Activated naive CD4-positive, alpha-beta T cell treated with anti-CD3 and anti-CD28 coated beads, Interleukin-2, amount 50 U/mL, for 72 hours (primary cell): ENCODE data around the gene TSPAN9. TPM values are rescaled to one million over a fixed set of nuclear protein-coding genes. Genes with fewer than 3 reads are reported as not detected.
A peak's percentile ranks its signal among the peaks of the same experiment; 100 is the strongest.

ENCODE experiments used
- ATAC-seq, 2 donors: fragments of 150-1000 bp; cut with Tn5 transposase; 2 replicates each; pipeline ENCODE4 v1.10.0; 2021; ENCODE audit warnings: mild to moderate bottlenecking in 2 of 2, moderate library complexity in 2 of 2
- DNase-seq, 2 donors: peaks; one replicate each; pipeline ENCODE4 v3.0.0; 2021 to 2022; ENCODE audit warnings: low spot score in 2 of 2
- H3K27ac Mint-ChIP-seq, 2 donors: one replicate each; pipeline ENCODE4 v1.8.0; 2022; ENCODE audit warnings: mild to moderate bottlenecking in 2 of 2, mixed read lengths in 2 of 2
- H3K36me3 Mint-ChIP-seq, 2 donors: one replicate each; pipeline ENCODE4 v1.8.0; 2022; ENCODE audit warnings: mixed read lengths in 2 of 2
- H3K9me3 Mint-ChIP-seq, 2 donors: one replicate each; pipeline ENCODE4 v1.8.0; 2022; ENCODE audit warnings: mixed read lengths in 2 of 2
- total RNA-seq, 2 donors: library from RNA; stranded (reverse); gene quantifications; one replicate each; pipeline ENCODE4 v1.2.3, GENCODE V29; 2022

The TSPAN9 gene
- total RNA-seq, 2 donors from 2014 or later = 0.50 to 0.97 TPM

- DNase-seq = no peak
- Mint-ChIP-seq H3K36me3 (no peaks in the 10 kb centered on the region), H3K27ac (no peak overlapping the region), H3K9me3 (no peaks in the 10 kb centered on the region)
- ATAC-seq = no peak
These were observed 74.0 kb downstream of the TSPAN9 start for GRCh38 chr12:3150931-3151835.

- DNase-seq (no peak), ATAC-seq (no peak)
- Mint-ChIP-seq H3K36me3 (no peaks in the 10 kb centered on the region), H3K9me3 (no peaks in the 10 kb centered on the region), H3K27ac (no peak overlapping the region)
These were observed 74.9 kb downstream of the TSPAN9 start for GRCh38 chr12:3152011-3152511.

- Mint-ChIP-seq H3K9me3 (no peaks in the 10 kb centered on the region), H3K36me3 (no peaks in the 10 kb centered on the region), H3K27ac (no peak overlapping the region)
- DNase-seq (no peak), ATAC-seq (peak; percentile 29 to 76)
These were observed 75.7 kb downstream of the TSPAN9 start for GRCh38 chr12:3152892-3153291.

GRCh38 chr12:3154006-3154405, 76.8 kb downstream of the TSPAN9 start:
- no peaks in the 10 kb centered on the region for H3K36me3 Mint-ChIP-seq
- H3K9me3 Mint-ChIP-seq = no peaks in the 10 kb centered on the region

GRCh38 chr12:3155702-3156370, 78.7 kb downstream of the TSPAN9 start:
- no peaks in the 10 kb centered on the region for H3K9me3 Mint-ChIP-seq
- ATAC-seq = no peak
- no peak for DNase-seq

More at GRCh38 chr12:3154006-3154405, 76.8 kb downstream of the TSPAN9 start:
- H3K27ac Mint-ChIP-seq = no peak overlapping the region
- no peak for ATAC-seq
- no peak for DNase-seq

GRCh38 chr12:3157581-3158323, 80.6 kb downstream of the TSPAN9 start:
- ATAC-seq (no peak), DNase-seq (no peak)
- H3K9me3 Mint-ChIP-seq = peaks cover 0 to 6% of the 10 kb centered on the region in 2 donors
- H3K36me3 Mint-ChIP-seq = no peaks in the 10 kb centered on the region
- no peak overlapping the region for H3K27ac Mint-ChIP-seq

More at GRCh38 chr12:3155702-3156370, 78.7 kb downstream of the TSPAN9 start:
- H3K27ac Mint-ChIP-seq = no peak overlapping the region
- H3K36me3 Mint-ChIP-seq = no peaks in the 10 kb centered on the region

GRCh38 chr12:3158851-3159465, 81.8 kb downstream of the TSPAN9 start:
- H3K27ac Mint-ChIP-seq = no peak overlapping the region
- no peak for ATAC-seq
- H3K9me3 Mint-ChIP-seq = peaks cover 0 to 6% of the 10 kb centered on the region in 2 donors
- no peak for DNase-seq
- H3K36me3 Mint-ChIP-seq = no peaks in the 10 kb centered on the region

GRCh38 chr12:3160081-3160480, 82.9 kb downstream of the TSPAN9 start:
- DNase-seq (no peak), ATAC-seq (no peak)
- Mint-ChIP-seq H3K27ac (no peak overlapping the region), H3K9me3 (peaks cover 0 to 6% of the 10 kb centered on the region in 2 donors), H3K36me3 (no peaks in the 10 kb centered on the region)

- DNase-seq (no peak), ATAC-seq (no peak)
- H3K36me3 Mint-ChIP-seq = no peaks in the 10 kb centered on the region
- H3K9me3 Mint-ChIP-seq = peaks cover 0 to 6% of the 10 kb centered on the region in 2 donors
- H3K27ac Mint-ChIP-seq = no peak overlapping the region
These were observed 84.7 kb downstream of the TSPAN9 start for GRCh38 chr12:3161861-3162260.

- Mint-ChIP-seq H3K27ac (no peak overlapping the region), H3K36me3 (no peaks in the 10 kb centered on the region), H3K9me3 (peaks cover 0 to 6% of the 10 kb centered on the region in 2 donors)
- ATAC-seq (no peak), DNase-seq (no peak)
These were observed 87.4 kb downstream of the TSPAN9 start for GRCh38 chr12:3164454-3165077.

- Mint-ChIP-seq H3K9me3 (peaks cover 0 to 6% of the 10 kb centered on the region in 2 donors), H3K36me3 (no peaks in the 10 kb centered on the region)
- no peak for ATAC-seq
These were observed 88.2 kb downstream of the TSPAN9 start for GRCh38 chr12:3165078-3165980.

GRCh38 chr12:3167636-3168035, 90.5 kb downstream of the TSPAN9 start:
- Mint-ChIP-seq H3K9me3 (no peaks in the 10 kb centered on the region), H3K36me3 (no peaks in the 10 kb centered on the region), H3K27ac (no peak overlapping the region)
- ATAC-seq (no peak), DNase-seq (no peak)

More at GRCh38 chr12:3165078-3165980, 88.2 kb downstream of the TSPAN9 start:
- no peak for DNase-seq
- no peak overlapping the region for H3K27ac Mint-ChIP-seq

- DNase-seq (peak in 1 of 2 donors; percentile 52), ATAC-seq (peak; percentile 82 to 90)
- Mint-ChIP-seq H3K9me3 (no peaks in the 10 kb centered on the region), H3K27ac (peak overlapping the region in 1 of 2 donors; percentile 66), H3K36me3 (no peaks in the 10 kb centered on the region)
These were observed 91.3 kb downstream of the TSPAN9 start for GRCh38 chr12:3168223-3169221.
